Mesenteric fat pad (tissue), 1 donor: ENCODE results near the gene CEBPE. TPM values are rescaled to one million over a fixed set of nuclear protein-coding genes. Genes with fewer than 3 reads are reported as not detected.
"Not testable (repeated sequence)": the region's sequence is repeated elsewhere in the genome, so short reads cannot be mapped to it uniquely, and the experiment has no call there.

Experiments used
- DNase-seq: peaks from one replicate; pipeline ENCODE4 v3.0.0-alpha.2; 2020; ENCODE audit warnings: low spot score
- total RNA-seq: library from RNA; stranded (reverse); fragmentation: NEBNext Ultra II Directional; extraction: Animal tissue kit (Norgen Biotek cat#: 25700); gene quantifications from one replicate; pipeline ENCODE4 v1.2.1, GENCODE V29; 2021
- donor health status: DM: yes; HTN: yes; CAD: no.

CEBPE gene
- total RNA-seq, 1 donor from 2014 or later: not detected

GRCh38 chr14:23123419-23123818, 4.4 kb upstream of the CEBPE start:
- DNase-seq: no peak

DNA sequence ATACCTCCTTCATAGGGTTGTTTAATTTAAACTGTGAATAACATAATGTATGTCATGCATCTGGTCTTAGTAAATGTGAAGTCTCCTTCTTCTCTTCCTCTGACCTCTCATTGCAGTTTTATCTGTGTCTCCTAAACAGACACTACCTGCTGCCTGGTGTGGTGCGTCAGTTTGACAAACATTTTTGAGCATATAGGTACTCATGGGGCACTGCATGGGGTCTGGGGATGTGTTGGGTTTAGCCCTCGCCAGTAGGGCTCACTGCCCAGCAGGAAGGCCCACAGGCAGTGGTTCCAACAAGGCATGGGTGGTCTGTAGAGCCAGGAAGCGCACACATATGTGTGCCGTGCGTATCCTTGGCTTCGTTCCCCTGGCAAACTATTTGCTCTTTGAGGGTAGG, 3.0 kb upstream of the CEBPE start:
- DNase-seq: no peak

DNA sequence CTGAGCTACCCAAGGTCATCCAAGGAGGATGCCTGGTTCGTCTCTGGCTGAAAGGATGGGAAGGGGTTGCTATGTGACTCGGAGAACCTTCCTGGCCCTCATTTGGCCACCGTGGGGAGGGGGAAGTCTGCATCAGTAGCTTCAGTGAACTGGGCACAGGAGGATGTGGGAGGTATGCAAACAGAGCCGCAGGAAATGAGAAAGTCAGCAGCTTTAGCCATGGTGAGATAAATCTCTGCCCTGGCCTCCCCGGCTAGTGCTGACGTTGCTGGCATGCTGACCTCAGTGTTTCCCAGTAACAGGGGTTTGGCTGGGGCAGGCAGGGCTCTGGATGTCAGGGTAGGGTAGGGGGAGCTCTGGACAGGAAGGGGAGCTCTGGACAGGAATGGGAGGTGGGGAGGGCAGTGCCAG, 2.3 kb upstream of the CEBPE start:
- DNase-seq: peak; percentile 59

DNA sequence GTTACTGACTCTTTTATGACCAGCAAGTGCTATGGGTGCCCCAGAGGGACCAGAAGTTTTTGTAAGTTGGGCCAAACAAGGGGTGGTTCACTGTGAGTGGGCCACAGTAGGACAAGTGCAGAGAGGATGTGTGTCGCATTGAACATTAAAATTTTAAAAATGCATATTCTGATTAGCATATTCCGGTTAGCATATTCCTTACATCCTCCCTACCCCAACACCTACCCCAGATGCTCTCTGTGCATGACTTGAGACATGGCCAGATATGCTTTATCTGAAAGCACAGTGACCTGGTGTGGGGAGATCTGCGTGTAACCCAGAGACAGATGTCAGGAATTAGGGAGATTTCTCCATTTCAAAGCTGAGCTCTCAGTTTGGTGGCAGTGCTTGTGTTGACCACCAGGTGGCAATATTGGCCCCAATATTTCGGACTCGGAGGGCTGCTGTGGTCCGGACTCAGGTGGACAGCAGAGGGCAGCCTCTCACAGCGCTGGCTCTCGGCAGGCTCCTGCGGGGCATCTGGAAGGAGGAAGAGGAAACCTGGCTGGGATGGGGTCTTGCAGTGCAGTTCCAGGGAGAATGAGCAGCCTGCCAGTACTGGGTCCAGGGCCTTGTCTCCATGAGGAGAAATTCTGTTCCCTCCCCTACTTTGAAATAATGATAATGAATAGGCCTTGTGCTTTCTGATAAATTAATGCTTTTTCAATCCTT, 1.6 kb upstream of the CEBPE start:
- DNase-seq: peak; percentile 94

DNA sequence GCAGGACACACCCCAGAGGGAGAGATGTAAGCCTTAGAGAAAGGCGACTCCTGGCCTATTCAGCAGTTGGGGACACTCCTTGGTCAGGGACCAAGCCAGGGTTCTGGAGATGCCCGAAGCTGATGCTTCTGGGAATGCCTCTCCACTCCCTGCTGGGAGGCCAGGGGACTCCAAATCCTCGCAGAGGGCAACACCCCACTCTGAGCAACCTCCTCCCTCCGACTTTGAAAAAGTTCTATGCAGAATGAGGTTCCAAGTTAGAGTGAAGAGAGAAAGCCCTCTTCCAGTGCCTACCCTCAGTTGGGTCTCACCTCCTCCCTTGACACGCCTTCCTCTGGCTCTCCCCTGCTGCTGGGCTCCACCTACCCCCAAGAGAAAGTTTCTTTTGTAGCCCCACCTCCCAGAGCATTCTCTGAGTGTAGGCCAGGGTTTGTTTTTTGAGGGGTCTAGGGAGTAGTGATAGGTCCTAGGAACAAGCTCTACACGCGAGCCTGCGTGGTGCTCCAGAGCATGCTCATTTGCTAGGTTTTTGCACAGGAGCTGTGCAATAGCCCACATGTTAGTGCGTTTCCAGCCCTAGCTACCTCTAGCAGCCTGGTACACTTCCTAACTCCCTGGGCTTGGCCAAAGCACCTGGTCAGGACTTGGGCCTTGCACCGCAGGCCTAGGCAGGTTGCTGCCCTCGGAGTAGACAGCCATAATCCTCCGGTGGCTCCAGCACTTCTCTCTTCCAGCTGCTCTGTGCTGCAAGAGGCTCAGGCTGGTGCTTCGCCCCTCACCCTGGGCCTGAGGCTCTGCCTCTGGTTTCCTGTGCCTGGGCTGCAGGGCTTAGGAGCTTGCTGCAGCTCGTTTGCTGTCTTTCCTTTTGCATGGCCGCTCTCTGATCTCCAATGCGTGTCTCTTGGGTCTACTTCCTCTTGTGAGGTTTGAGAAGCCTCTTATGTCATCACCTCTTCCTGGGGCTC, 590 bp upstream of the CEBPE start:
- peak; percentile 84 for DNase-seq

DNA sequence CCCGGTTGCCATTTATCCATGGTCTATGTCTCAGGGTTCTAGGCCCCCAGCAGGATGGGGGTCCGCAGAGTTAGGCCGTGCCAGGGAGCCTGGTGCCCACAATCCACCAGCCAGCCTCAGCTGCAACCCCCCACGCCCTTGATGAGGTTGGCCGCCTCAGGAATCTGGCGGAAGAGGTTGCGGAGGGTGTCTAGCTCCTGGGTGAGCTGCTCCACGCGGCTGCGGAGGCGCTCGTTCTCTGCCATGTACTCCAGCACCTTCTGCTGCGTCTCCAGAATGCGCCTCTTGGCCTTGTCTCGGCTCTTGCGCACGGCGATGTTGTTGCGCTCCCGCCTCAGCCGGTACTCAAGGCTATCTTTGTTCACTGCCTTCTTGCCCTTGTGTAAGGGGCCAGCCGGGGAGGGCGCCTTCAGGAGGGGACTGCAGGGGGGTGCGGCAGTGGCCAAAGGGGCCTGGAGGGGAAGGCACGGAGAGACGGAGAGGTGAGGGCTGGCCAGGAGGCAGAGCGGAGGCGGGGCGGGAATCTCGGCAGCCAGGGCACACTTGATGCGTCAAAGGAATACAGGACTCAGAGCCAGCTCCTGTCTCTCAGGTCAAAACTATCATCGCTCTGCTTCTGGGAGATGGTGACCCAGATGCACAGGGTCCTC, 1.6 kb downstream of the CEBPE start:
- peak; percentile 79 for DNase-seq

GRCh38 chr14:23115918-23116317, 3.1 kb downstream of the CEBPE start:
- DNase-seq: peak; percentile 30

- DNase-seq: peak; percentile 82
Observed at GRCh38 chr14:23115039-23115731, 3.9 kb downstream of the CEBPE start.

GRCh38 chr14:23114669-23115038, 4.4 kb downstream of the CEBPE start:
- DNase-seq: peak; percentile 68

DNA sequence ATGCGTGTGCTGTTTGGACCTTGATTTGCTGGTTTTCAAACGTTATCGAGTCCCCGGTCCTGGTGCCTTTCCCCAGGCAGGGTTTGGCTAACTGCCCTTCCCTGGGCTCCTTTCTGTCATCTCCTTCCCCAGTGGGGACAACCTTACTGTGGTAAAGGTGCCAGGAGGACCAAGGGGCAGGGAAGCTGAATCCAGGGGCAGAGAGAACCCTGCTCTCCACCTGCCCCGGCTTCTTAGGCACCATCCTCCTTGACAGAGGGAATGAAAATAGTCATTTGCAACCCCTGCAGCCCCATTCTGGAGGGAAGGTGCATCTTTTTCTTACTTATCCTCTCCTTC, 5.0 kb downstream of the CEBPE start:
- DNase-seq: peak; percentile 68

DNA sequence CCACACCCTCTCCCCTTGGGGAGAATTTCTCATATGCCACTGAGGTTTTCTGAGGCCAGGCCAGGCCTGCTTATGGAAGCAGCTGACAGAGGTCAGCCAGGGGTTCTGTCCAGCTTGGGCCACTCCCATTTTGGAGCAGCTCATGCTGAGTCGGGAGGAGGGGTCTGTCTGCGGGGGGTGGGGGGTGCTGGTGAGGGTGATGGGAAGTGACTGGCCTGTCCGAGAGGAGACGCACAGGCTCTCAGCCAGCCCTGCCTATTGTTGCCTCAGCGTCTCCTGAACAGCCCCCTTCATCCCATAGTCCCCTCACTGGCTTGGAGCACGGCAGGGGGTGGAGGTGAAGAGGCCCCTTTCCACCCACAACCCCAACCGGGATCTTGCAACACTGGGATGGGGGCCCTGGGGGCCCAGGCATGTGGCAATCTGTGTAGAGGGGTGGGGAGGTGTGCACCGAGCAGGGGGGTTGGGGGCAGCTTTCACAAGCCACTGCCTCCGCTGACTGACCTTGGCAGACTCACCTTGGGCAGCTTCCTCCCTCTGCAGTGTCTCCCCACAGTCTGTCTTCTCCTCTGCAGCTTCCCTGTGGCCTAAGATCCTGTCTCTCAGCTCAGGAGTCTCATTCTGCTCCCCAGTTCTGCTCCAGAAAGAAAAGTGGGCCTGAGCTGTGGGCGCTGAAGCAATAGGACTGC, 5.5 kb downstream of the CEBPE start:
- peak; percentile 78 for DNase-seq

DNA sequence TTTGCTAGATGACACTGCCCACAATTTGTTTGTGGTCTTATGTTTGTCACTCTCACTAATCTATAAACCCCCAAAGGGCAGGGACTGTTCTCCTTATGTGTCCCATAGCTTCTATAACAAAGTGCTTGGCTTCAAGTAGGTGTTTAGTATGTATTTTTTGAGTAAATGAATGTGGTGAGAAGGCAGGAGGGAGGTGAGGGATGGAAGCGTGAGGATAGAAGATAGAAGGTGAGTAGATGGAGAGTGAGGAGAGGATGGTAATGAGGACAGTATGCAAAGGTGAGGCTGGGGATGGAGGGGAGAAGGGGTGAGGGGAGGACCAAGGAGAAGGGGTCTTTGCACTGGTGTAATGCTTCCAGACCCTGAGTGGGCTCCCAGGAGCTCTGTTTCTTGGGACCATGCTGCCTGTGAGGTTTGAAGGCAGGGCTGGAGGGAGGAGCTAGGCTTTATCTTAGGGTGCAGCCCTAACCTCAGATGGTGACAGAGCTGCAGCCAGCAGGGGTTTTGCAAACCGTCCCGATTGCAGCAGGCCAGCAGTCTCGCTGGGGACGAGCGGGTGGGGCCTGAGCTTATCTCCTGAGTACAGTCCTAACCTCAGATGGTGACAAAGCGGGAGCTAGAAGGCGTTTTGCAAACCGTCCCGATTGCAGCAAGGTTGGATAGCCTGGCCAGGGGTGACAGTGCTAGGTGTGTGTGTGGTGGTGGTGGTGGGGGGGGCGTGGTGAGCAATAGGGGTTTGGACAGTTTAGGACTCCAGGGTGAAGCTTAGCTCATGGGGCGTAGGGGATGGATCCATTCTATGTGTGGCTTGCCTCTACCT, 6.5 kb downstream of the CEBPE start:
- peak; percentile 90 for DNase-seq

DNA sequence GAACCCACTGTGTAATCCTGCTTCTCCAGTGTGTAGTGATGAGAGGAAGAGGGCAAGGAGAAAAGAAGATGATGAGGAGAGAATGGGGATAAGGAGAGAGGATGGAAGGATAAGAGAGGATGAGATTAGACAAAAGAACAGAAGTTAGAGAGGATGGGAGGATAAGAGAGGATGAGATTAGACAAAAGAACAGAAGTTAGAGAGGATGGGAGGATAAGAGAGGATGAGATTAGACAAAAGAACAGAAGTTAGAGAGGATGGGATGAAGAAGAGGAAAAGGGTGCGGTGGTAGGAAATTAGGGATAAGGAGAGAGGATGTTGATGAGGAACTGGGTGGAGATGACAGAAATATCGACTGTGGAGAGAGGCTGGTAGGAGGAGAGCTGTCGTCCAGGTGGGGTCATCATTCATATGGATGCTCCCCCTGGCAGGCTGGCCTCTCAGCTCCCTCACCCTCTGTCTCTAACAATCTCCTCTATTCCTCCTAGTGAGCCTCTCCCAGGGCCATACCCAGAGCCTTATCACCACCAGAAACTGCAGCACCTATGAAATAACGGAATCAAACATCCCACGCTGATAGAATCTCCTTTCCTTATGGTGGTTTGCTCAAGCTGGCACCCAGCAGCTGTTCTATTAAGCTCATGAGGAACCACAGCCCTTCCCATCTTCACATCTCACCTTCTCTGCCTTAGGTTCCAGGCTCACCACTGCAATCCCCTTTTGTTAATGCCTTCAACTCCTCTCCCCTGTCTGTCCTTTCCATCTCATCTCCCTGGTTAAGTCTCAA, 8.3 kb downstream of the CEBPE start:
- peak; percentile 47 for DNase-seq

GRCh38 chr14:23109769-23110168, 9.3 kb downstream of the CEBPE start:
- no peak for DNase-seq

GRCh38 chr14:23108169-23108568, 10.9 kb downstream of the CEBPE start:
- DNase-seq: peak; percentile 60

DNA sequence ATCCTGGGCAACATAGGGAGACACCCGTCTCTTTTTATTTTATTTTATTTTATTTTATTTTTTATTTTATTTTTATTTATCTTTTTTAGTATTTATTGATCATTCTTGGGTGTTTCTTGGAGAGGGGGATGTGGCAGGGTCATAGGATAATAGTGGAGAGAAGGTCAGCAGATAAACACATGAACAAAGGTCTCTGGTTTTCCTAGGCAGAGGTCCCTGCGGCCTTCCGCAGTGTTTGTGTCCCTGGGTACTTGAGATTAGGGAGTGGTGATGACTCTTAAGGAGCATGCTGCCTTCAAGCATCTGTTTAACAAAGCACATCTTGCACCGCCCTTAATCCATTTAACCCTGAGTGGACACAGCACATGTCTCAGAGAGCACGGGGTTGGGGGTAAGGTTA, 11.4 kb downstream of the CEBPE start:
- not testable (repeated sequence) for DNase-seq

DNA sequence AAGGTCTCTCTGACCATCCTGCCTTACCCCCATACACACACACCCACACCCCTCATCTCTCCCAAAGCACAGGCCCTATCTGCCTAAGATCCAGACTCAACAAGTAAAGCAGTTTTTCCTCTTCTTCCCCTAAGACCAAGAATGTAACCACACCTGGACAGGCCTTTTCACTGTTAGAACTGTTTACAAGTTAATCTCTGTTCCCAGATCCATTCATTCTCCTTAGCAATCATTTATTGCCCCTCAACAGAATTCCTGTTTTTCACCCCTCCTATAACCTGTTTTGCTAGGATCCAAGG, 12.4 kb downstream of the CEBPE start:
- DNase-seq: no peak

DNA sequence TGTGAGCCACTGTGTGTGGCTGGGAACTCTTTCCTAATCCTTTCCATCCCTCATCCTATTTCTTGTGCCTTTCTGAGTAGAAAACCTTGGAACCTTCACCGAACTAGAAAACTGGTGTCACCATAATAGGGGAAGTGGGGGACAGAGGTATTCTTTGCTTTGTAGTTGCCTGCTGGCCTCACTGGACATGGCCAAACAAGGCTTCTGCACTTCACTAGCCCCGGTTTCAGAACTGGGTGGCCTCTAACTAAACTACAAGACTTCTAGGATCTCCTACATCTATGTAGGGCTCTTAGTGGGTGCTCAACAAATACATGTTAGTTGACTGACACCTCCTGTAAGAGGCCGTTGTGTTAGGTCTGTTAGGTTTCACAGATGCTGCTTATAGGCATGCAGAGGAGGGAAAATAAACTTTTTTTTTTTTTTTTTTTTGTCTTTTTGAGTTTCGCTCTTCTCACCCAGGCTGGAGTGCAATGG, 13.7 kb downstream of the CEBPE start:
- peak; percentile 18 for DNase-seq
